K562 (cell line): ENCODE results near the gene TXN2.

Experiments used
- ATF7 ChIP-seq: fragments of 450-650 bp; IDR thresholded peaks from 2 replicates; pipeline ENCODE4 v1.7.1; 2014; ENCODE audit warnings: mild to moderate bottlenecking, moderate library complexity
- BRCA1 ChIP-seq, 2 experiments: fragments of 450-650 bp in 1 of 2; sonication (generic) in 1 of 2; formaldehyde crosslinking in 1 of 2; IDR thresholded peaks; 2 replicates each; pipeline versions ENCODE4 v1.5.0 to v1.6.1; 2017 to 2020; ENCODE audit warnings: mild to moderate bottlenecking in 1 of 2, missing genetic modification reagents in 1 of 2
- CBX8 ChIP-seq: fragments of 200-600 bp; sonication (generic); IDR thresholded peaks from 2 replicates; pipeline ENCODE4 v1.6.1; 2012; ENCODE audit warnings: borderline replicate concordance, mixed run types, low read depth, mild to moderate bottlenecking, moderate library complexity, mixed read lengths, low read length, control low read depth, inconsistent platforms; ENCODE audit not compliant: poor library complexity, severe bottlenecking; ENCODE audit errors: extremely low read depth
- CTCF ChIP-seq, 3 experiments: IDR thresholded peaks in 2 of 3; conservative IDR thresholded peaks in 1 of 3; 2 replicates each; pipeline ENCODE4 v1.5.1; 2011 to 2012; ENCODE audit warnings: low read length in 3 of 3, mild to moderate bottlenecking in 3 of 3, control low read depth in 2 of 3, improper control_type of control experiment in 1 of 3, inconsistent platforms in 1 of 3, low read depth in 1 of 3, mixed read lengths in 1 of 3, moderate library complexity in 1 of 3; ENCODE audit not compliant: insufficient read depth in 2 of 3
- ELF4 ChIP-seq: fragments of 450-650 bp; formaldehyde crosslinking; IDR thresholded peaks from 2 replicates; pipeline ENCODE4 v1.4.0; 2022; ENCODE audit warnings: missing genetic modification characterization
- MAFF ChIP-seq: IDR thresholded peaks from 2 replicates; pipeline ENCODE4 v1.6.1; 2012; ENCODE audit warnings: low read length, improper control_type of control experiment
- POLR2A ChIP-seq: fragments of 450-650 bp; conservative IDR thresholded peaks from 2 replicates; pipeline ENCODE4 v1.6.1; 2016
- POLR2G ChIP-seq: fragments of 200-400 bp; formaldehyde crosslinking; IDR thresholded peaks from 2 replicates; pipeline ENCODE4 v1.6.1; 2017; ENCODE audit warnings: low read depth, mild to moderate bottlenecking, antibody characterized with exemption, low read length, moderate library complexity
- TCF3 ChIP-seq: sonication (generic); formaldehyde crosslinking; IDR thresholded peaks from 2 replicates; pipeline ENCODE4 v1.4.0; 2020; ENCODE audit warnings: mild to moderate bottlenecking, missing genetic modification reagents
- USF2 ChIP-seq: sonication (generic); formaldehyde crosslinking; IDR thresholded peaks from 2 replicates; pipeline ENCODE4 v1.5.0; 2020; ENCODE audit warnings: missing genetic modification reagents
- ZNF274 ChIP-seq: IDR thresholded peaks from 2 replicates; pipeline ENCODE4 v1.6.1; 2011; ENCODE audit warnings: low read depth, mild to moderate bottlenecking, low read length, moderate library complexity, borderline replicate concordance
- ZNF408 ChIP-seq: fragments of 250-450 bp; sonication (Bioruptor Pico); IDR thresholded peaks from 2 replicates; pipeline ENCODE4 v1.4.0; 2020; ENCODE audit warnings: low read depth, mild to moderate bottlenecking, moderate library complexity
- ZNF449 ChIP-seq: fragments of 250-450 bp; sonication (Bioruptor Pico); IDR thresholded peaks from 2 replicates; pipeline ENCODE4 v1.8.0; 2022; ENCODE audit warnings: moderate library complexity, mild to moderate bottlenecking, inconsistent platforms

GRCh38 chr22:36467946-36468345 is 13.5 kb downstream of the TXN2 start:
- TF ChIP-seq POLR2G (no peak), ATF7 (no peak), BRCA1 (IDR thresholded peaks at IDR 0.05) (no peak), BRCA1 (CRISPR knock-in tag; IDR thresholded peaks at IDR 0.05) (no peak), ZNF274 (no peak), ELF4 (no peak), USF2 (CRISPR knock-in tag) (no peak), POLR2A (no peak), CTCF (IDR thresholded peaks at IDR 0.05 in 2 of 3, conservative IDR thresholded peaks at IDR 0.05 in 1 of 3; ENCODE audit: insufficient read depth in 2 of 3, low read depth in 1 of 3, low read length in 3 of 3) (no peak), CBX8 (no peak), ZNF449 (no peak), MAFF (no peak), TCF3 (CRISPR knock-in tag) (peak; percentile 69), ZNF408 (CRISPR knock-in tag) (no peak)
